HEK293T (cell line): Measurements from ENCODE around the gene PLTP.

ENCODE experiments used
- ARNT ChIP-seq: fragments of 450-650 bp; IDR thresholded peaks from 2 replicates; pipeline ENCODE4 v1.6.1; 2017; ENCODE audit warnings: mild to moderate bottlenecking
- BHLHE40 ChIP-seq: fragments of 450-650 bp; IDR thresholded peaks from 2 replicates; pipeline ENCODE4 v1.6.1; 2016; ENCODE audit warnings: mild to moderate bottlenecking, moderate library complexity, borderline replicate concordance
- CTBP1 ChIP-seq: fragments of 450-650 bp; IDR thresholded peaks from 2 replicates; pipeline ENCODE4 v1.6.1; 2016; ENCODE audit warnings: borderline replicate concordance
- ELF4 ChIP-seq: fragments of 450-650 bp; IDR thresholded peaks from 2 replicates; pipeline ENCODE4 v1.6.1; 2017; ENCODE audit warnings: antibody characterized with exemption
- FOXA1 ChIP-seq: fragments of 450-650 bp; IDR thresholded peaks from 2 replicates; pipeline ENCODE4 v1.6.1; 2016; ENCODE audit warnings: mild to moderate bottlenecking
- FOXK2 ChIP-seq: fragments of 450-650 bp; IDR thresholded peaks from 2 replicates; pipeline ENCODE4 v1.6.1; 2016; ENCODE audit warnings: mild to moderate bottlenecking
- FOXM1 ChIP-seq: fragments of 450-650 bp; IDR thresholded peaks from 2 replicates; pipeline ENCODE4 v1.6.1; 2017; ENCODE audit warnings: mild to moderate bottlenecking, borderline replicate concordance
- HDGF ChIP-seq: fragments of 450-650 bp; IDR thresholded peaks from 2 replicates; pipeline ENCODE4 v1.6.1; 2017; ENCODE audit warnings: antibody characterized with exemption, borderline replicate concordance
- LEF1 ChIP-seq: fragments of 450-650 bp; IDR thresholded peaks from 2 replicates; pipeline ENCODE4 v1.6.1; 2017; ENCODE audit warnings: mild to moderate bottlenecking, borderline replicate concordance
- PKNOX1 ChIP-seq: fragments of 450-650 bp; IDR thresholded peaks from 2 replicates; pipeline ENCODE4 v1.6.1; 2016
- SP1 ChIP-seq: fragments of 450-650 bp; IDR thresholded peaks from 2 replicates; pipeline ENCODE4 v1.6.1; 2017
- SUZ12 ChIP-seq: fragments of 450-650 bp; IDR thresholded peaks from 2 replicates; pipeline ENCODE4 v1.6.1; 2016; ENCODE audit warnings: mild to moderate bottlenecking
- TARDBP ChIP-seq: fragments of 450-650 bp; IDR thresholded peaks from 2 replicates; pipeline ENCODE4 v1.6.1; 2016
- ZNF384 ChIP-seq: fragments of 450-650 bp; IDR thresholded peaks from 2 replicates; pipeline ENCODE4 v1.6.1; 2016

- TF ChIP-seq PKNOX1 (no peak), HDGF (no peak), ARNT (no peak), ZNF384 (no peak), FOXA1 (no peak), BHLHE40 (no peak), SUZ12 (no peak), TARDBP (no peak), LEF1 (no peak), SP1 (no peak), FOXM1 (no peak), CTBP1 (no peak), FOXK2 (no peak), ELF4 (no peak)
These were observed 44.2 kb downstream of the PLTP start for GRCh38 chr20:45867819-45868176.
